WTC11 (cell line): ENCODE results near the gene IL1RAPL2. TPM values are rescaled to one million over a fixed set of nuclear protein-coding genes. Genes with fewer than 3 reads are reported as not detected.

Experiments
- AFF4 ChIP-seq: sonication (generic); formaldehyde crosslinking; IDR thresholded peaks from 2 replicates; pipeline ENCODE4 v1.8.1; 2023; ENCODE audit warnings: mild to moderate bottlenecking, missing genetic modification reagents, borderline replicate concordance
- CREB1 ChIP-seq: sonication (generic); formaldehyde crosslinking; IDR thresholded peaks from 2 replicates; pipeline ENCODE4 v1.8.0; 2023; ENCODE audit warnings: mild to moderate bottlenecking, missing genetic modification reagents
- MXD4 ChIP-seq: fragments of 250-450 bp; sonication (Bioruptor Pico); IDR thresholded peaks from 2 replicates; pipeline ENCODE4 v1.8.0; 2021; ENCODE audit warnings: mild to moderate bottlenecking, moderate library complexity, borderline replicate concordance
- PRDM15 ChIP-seq: sonication (generic); formaldehyde crosslinking; IDR thresholded peaks from 2 replicates; pipeline ENCODE4 v1.8.0; 2022; ENCODE audit warnings: missing genetic modification reagents
- TEAD1 ChIP-seq: sonication (generic); formaldehyde crosslinking; IDR thresholded peaks from 2 replicates; pipeline ENCODE4 v1.8.0; 2022; ENCODE audit warnings: mild to moderate bottlenecking, missing genetic modification reagents
- USF2 ChIP-seq: sonication (generic); formaldehyde crosslinking; IDR thresholded peaks from 2 replicates; pipeline ENCODE4 v1.8.1; 2023; ENCODE audit warnings: mild to moderate bottlenecking, missing genetic modification reagents, moderate library complexity
- ZNF532 ChIP-seq: fragments of 250-450 bp; sonication (Bioruptor Pico); IDR thresholded peaks from 2 replicates; pipeline ENCODE4 v1.9.0; 2021; ENCODE audit warnings: mild to moderate bottlenecking, borderline replicate concordance
- total RNA-seq: library from RNA; stranded (reverse); gene quantifications from 3 replicates; pipeline ENCODE4 v1.2.3, GENCODE V29; 2021
- TF ChIP-seq, protein P1 (sequence below): sonication (generic); formaldehyde crosslinking; IDR thresholded peaks from 2 replicates; pipeline ENCODE4 v1.8.0; 2022; ENCODE audit warnings: mild to moderate bottlenecking, missing genetic modification reagents
- TF ChIP-seq, protein P2 (sequence below): fragments of 250-450 bp; sonication (Bioruptor Pico); conservative IDR thresholded peaks from 2 replicates; pipeline ENCODE4 v1.9.0; 2021; ENCODE audit warnings: mild to moderate bottlenecking

The IL1RAPL2 gene
- total RNA-seq, 1 experiment from 2014 or later, result 0.09 TPM

DNA sequence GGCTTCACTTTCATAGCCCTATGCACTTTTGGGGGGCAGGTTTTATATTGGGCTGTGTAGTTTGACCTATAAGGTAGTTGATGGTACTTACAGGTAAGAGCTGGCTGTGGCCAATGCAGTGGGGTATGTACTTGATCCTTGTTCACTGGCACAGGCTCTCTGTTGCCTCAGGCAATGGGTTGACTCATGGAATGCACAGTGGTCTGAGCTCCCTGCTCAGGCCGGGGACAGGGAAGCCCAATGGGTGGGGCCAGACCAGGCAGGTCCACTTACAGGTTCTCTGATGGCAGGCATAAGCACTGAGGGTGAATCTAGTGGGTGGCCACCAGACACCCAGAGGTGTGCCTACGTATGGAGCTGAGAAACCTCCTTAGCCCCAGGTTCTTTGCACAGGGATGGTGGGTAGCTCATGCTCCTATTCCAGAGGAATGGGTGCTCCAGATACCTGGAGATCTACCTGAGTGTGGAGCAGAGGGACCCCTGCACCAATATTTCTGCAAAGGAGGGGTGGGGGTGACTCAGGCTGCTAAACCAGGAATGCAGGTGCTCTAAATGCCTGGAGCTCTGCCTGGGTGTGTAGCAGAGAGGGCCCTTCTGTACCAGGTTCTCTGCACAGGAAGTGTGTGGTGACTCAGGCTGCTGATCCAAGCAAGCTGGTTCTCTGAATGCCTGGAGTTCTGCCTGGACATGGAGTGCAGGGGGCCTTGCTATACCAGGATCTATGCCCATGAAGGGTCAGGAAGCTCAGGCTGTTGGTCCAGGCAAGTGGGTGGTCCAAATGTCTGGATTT, 52.3 kb downstream of the IL1RAPL2 start (continued):
- no peak for TF ChIP-seq AFF4
- TF ChIP-seq MXD4 (CRISPR knock-in tag), result no peak
- no peak for TF ChIP-seq ZNF532
- no peak for TF ChIP-seq PRDM15 (CRISPR knock-in tag)
- TF ChIP-seq USF2 (CRISPR knock-in tag), result no peak
- TF ChIP-seq, protein P1, sequence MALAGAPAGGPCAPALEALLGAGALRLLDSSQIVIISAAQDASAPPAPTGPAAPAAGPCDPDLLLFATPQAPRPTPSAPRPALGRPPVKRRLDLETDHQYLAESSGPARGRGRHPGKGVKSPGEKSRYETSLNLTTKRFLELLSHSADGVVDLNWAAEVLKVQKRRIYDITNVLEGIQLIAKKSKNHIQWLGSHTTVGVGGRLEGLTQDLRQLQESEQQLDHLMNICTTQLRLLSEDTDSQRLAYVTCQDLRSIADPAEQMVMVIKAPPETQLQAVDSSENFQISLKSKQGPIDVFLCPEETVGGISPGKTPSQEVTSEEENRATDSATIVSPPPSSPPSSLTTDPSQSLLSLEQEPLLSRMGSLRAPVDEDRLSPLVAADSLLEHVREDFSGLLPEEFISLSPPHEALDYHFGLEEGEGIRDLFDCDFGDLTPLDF (CRISPR knock-in tag), result no peak
- no peak for TF ChIP-seq CREB1 (CRISPR knock-in tag)
- TF ChIP-seq TEAD1 (CRISPR knock-in tag), result no peak
- TF ChIP-seq, protein P2, sequence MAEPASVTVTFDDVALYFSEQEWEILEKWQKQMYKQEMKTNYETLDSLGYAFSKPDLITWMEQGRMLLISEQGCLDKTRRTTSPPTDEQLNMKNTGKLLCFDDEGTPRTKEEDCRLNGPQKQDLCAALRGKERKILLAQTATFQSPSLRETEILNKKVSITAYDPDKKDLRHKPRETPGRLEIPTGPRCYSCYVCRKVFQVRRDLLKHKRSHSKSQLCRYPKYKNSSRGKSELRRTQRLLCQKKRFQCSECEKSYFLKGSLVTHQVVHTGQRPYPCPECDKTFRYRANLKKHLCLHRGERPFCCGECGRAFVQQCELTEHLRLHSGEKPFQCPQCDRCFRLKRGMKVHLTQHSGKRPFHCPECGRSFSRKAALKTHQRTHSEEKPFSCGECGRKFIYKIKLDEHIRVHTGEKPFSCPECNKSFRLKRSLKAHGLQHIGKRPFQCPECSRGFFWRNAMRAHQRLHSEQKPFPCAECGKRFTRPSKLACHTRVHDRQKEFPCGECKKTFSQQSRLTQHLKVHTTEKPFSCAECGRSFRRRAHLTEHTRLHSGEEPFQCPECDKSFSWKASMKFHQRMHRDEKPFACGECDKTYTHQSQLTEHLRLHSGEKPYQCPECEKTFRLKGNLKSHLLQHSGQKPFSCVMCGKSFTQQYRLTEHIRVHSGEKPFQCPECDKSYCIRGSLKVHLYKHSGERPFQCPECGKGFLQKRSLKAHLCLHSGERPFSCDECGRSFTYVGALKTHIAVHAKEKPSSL (CRISPR knock-in tag), result no peak
